ENCODE data around the gene NDOR1. TPM values are rescaled to one million over a fixed set of nuclear protein-coding genes. Genes with fewer than 3 reads are reported as not detected.

NDOR1 gene
- total RNA-seq, 1 donor from 2014 or later, result 10.3 TPM

Other genes starting within 250 kb of the NDOR1 start
- 230 TPM for gene PTGDS, start 228.2 kb upstream of the NDOR1 start, total RNA-seq
- gene LCNL1, start 222.7 kb upstream of the NDOR1 start, total RNA-seq, result 1.2 TPM
- 25.7 TPM for gene PAXX, start 213.3 kb upstream of the NDOR1 start, total RNA-seq
- 1.1 TPM for gene CLIC3, start 209.1 kb upstream of the NDOR1 start, total RNA-seq
- gene ABCA2, start 177.5 kb upstream of the NDOR1 start, total RNA-seq, result 49.9 TPM
- not detected for gene FUT7, start 173.6 kb upstream of the NDOR1 start, total RNA-seq
- 56.4 TPM for gene NPDC1, start 159.5 kb upstream of the NDOR1 start, total RNA-seq
- 7.0 TPM for gene ENTPD2, start 151.6 kb upstream of the NDOR1 start, total RNA-seq
- 4.3 TPM for gene SAPCD2, start 135.1 kb upstream of the NDOR1 start, total RNA-seq
- gene UAP1L1, start 128.2 kb upstream of the NDOR1 start, total RNA-seq, result 8.5 TPM
- gene MAN1B1, start 118.7 kb upstream of the NDOR1 start, total RNA-seq, result 59.0 TPM
- 37.5 TPM for gene DPP7, start 91.0 kb upstream of the NDOR1 start, total RNA-seq
- 12.7 TPM for gene GRIN1, start 66.5 kb upstream of the NDOR1 start, total RNA-seq
- gene LRRC26, start 35.6 kb upstream of the NDOR1 start, total RNA-seq, result 1.7 TPM
- gene TMEM210, start 33.6 kb upstream of the NDOR1 start, total RNA-seq, result not detected
- 42.9 TPM for gene ANAPC2, start 17.1 kb upstream of the NDOR1 start, total RNA-seq
- gene SSNA1, start 17.0 kb upstream of the NDOR1 start, total RNA-seq, result 51.1 TPM
- gene TPRN, start 5.0 kb upstream of the NDOR1 start, total RNA-seq, result 11.3 TPM
- 34.2 TPM for gene TMEM203, start 52 bp upstream of the NDOR1 start, total RNA-seq
- 2.7 TPM for gene RNF208, start 16.5 kb downstream of the NDOR1 start, total RNA-seq
- gene CYSRT1, start 19.5 kb downstream of the NDOR1 start, total RNA-seq, result 0.60 TPM
- not detected for gene RNF224, start 21.8 kb downstream of the NDOR1 start, total RNA-seq
- not detected for gene SLC34A3, start 25.2 kb downstream of the NDOR1 start, total RNA-seq
- gene TUBB4B, start 35.6 kb downstream of the NDOR1 start, total RNA-seq, result 374 TPM
- not detected for gene STPG3, start 45.6 kb downstream of the NDOR1 start, total RNA-seq
- gene NELFB, start 49.6 kb downstream of the NDOR1 start, total RNA-seq, result 39.1 TPM
- 3.7 TPM for gene TOR4A, start 72.0 kb downstream of the NDOR1 start, total RNA-seq
- 23.3 TPM for gene NRARP, start 96.6 kb downstream of the NDOR1 start, total RNA-seq
- gene EXD3, start 217.5 kb downstream of the NDOR1 start, total RNA-seq, result 22.0 TPM
- gene NOXA1, start 217.7 kb downstream of the NDOR1 start, total RNA-seq, result 4.2 TPM
- gene ENTPD8, start 235.7 kb downstream of the NDOR1 start, total RNA-seq, result 0.60 TPM

All from camera-type eye (tissue), 1 donor.